Pancreas (tissue), 10 donors: ENCODE results near the gene FNIP2. TPM values are rescaled to one million over a fixed set of nuclear protein-coding genes. Genes with fewer than 3 reads are reported as not detected.
A peak's percentile ranks its signal among the peaks of the same experiment; 100 is the strongest.

ENCODE experiments used
- ATAC-seq, 4 donors: fragments of 200-7000 bp; cut with Tn5 transposase; one replicate each; pipeline versions ENCODE4 v1.8.0 to v1.9.1; 2020; ENCODE audit warnings: mild to moderate bottlenecking in 4 of 4, moderate library complexity in 4 of 4
- DNase-seq, 6 donors: peaks; one replicate each; pipeline ENCODE4 v3.0.0-alpha.2; 2020
- FAIRE-seq: peaks from 2 replicates; lab custom pipeline; 2012; peaks lifted over from hg19 to GRCh38; lab: Jason Lieb, UNC
- H3K27ac ChIP-seq, 4 donors: fragments of 200-600 bp; sonication (generic); 1 replicate in 3 of 4; 2 replicates in 1 of 4; pipeline versions ENCODE4 v1.5.0 to v1.8.0; 2020
- H3K27me3 ChIP-seq, 4 donors: fragments of 200-600 bp; one replicate each; pipeline ENCODE4 v1.8.0; 2021
- H3K36me3 ChIP-seq, 3 donors: fragments of 200-600 bp; sonication (generic) in 1 of 3; one replicate each; pipeline versions ENCODE4 v1.5.0 to v1.8.0; 2020 to 2021
- H3K4me1 ChIP-seq, 3 donors: fragments of 200-600 bp; one replicate each; pipeline ENCODE4 v1.8.0; 2021
- H3K4me3 ChIP-seq, 4 donors: fragments of 200-600 bp; sonication (generic) in 2 of 4; one replicate each; pipeline versions ENCODE4 v1.5.0 to v1.8.0; 2020 to 2021
- H3K9me3 ChIP-seq, 4 donors: fragments of 200-600 bp; one replicate each; pipeline ENCODE4 v1.8.0; 2021
- WGBS, 2 donors: extraction: QIAGEN DNeasy Blood & Tissue Kit; methylation state at CpG; one replicate each; pipeline ENCODE4 v1.1.7; 2013; 5-methylcytosine and 5-hydroxymethylcytosine counted together
- intact Hi-C, 3 donors: fragments of 100-400 bp; cut with DNase I; formaldehyde crosslinking; loops; one replicate each; pipeline versions ENCODE4 v1.11.1 to v1.14.2; 2022
- polyA plus RNA-seq, 2 donors: library from polyadenylated mRNA; stranded (reverse); fragments of 200-250 nt; gene quantifications; one replicate each; pipeline ENCODE4 v1.2.3, GENCODE V29; 2013
- total RNA-seq, 6 donors: library from RNA; stranded (reverse); fragmentation: NEBNext Ultra II Directional in 4 of 6; extraction: Animal tissue kit (Norgen Biotek cat#: 25700) in 4 of 6; gene quantifications; one replicate each; pipeline versions ENCODE4 v1.2.1 to v1.2.4, GENCODE V29; 2021 to 2023
- TF ChIP-seq, protein P1 (sequence below), 4 donors: fragments of 200-600 bp; sonication (generic) in 3 of 4; IDR thresholded peaks; one replicate each; pipeline versions ENCODE4 v1.5.0 to v1.8.0; 2021; ENCODE audit warnings: antibody characterized with exemption in 4 of 4
- donor health status: healthy with polysubstance abuse.
- donor health status: DM: no; HTN: no; CAD: no; lungs with moderate emphysema.
- donor health status: DM: no; HTN: no; CAD: no.
- donor health status: control.
- donor health status: control.
- donor health status: Bipolar disorder and iron deficiency.
- donor health status: DM: yes; HTN: yes; CAD: no.
- donor health status: DM: no; HTN: no; CAD: no.
- donor health status: DM: no; HTN: no; CAD: no.
- donor health status: DM: yes; HTN: yes; CAD: no.

The FNIP2 gene
- total and polyA plus RNA-seq, 8 donors = 5.4 to 28.2 (median 15.9) TPM

DNA sequence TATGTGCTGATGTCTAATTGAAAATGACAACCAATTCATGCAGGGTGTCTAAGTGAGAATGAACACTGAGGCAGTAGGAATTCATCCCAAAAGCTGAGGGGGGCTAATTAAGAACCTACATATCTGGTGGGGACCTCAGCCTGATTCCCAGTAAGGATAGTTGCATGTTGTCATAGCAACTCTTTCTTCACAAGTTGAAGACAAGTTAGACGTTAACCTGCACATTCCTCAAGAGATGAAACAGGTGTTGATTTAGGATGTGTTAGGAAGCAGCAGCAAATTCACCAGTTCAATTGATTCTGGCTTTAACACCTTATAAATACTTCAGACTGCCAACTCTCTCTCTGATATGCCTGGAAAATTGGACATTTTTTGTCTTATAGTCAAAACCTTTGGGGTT lies 7.3 kb downstream of the FNIP2 start:
- Histone ChIP-seq H3K4me1 (peaks cover 15 to 60% (median 48%) of the 10 kb centered on the region in 3 donors), H3K27me3 (no peaks in the 10 kb centered on the region), H3K4me3 (no peak overlapping the region), H3K9me3 (no peaks in the 10 kb centered on the region), H3K36me3 (no peaks in the 10 kb centered on the region), H3K27ac (no peak overlapping the region)
- 19 to 33% methylated on average over 1 of the region's 1 CpG for WGBS, 2 donors
- FAIRE-seq (no peak), DNase-seq (no peak), ATAC-seq (no peak)
- intact Hi-C loops = loop anchor here in 2 of 3 donors (10.0 kb wide), 2 partner anchors 49 to 69 kb away; no protein-coding TSS in a partner anchor
- TF ChIP-seq, protein P1, sequence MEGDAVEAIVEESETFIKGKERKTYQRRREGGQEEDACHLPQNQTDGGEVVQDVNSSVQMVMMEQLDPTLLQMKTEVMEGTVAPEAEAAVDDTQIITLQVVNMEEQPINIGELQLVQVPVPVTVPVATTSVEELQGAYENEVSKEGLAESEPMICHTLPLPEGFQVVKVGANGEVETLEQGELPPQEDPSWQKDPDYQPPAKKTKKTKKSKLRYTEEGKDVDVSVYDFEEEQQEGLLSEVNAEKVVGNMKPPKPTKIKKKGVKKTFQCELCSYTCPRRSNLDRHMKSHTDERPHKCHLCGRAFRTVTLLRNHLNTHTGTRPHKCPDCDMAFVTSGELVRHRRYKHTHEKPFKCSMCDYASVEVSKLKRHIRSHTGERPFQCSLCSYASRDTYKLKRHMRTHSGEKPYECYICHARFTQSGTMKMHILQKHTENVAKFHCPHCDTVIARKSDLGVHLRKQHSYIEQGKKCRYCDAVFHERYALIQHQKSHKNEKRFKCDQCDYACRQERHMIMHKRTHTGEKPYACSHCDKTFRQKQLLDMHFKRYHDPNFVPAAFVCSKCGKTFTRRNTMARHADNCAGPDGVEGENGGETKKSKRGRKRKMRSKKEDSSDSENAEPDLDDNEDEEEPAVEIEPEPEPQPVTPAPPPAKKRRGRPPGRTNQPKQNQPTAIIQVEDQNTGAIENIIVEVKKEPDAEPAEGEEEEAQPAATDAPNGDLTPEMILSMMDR (IDR thresholded peaks at IDR 0.05) = no peak

DNA sequence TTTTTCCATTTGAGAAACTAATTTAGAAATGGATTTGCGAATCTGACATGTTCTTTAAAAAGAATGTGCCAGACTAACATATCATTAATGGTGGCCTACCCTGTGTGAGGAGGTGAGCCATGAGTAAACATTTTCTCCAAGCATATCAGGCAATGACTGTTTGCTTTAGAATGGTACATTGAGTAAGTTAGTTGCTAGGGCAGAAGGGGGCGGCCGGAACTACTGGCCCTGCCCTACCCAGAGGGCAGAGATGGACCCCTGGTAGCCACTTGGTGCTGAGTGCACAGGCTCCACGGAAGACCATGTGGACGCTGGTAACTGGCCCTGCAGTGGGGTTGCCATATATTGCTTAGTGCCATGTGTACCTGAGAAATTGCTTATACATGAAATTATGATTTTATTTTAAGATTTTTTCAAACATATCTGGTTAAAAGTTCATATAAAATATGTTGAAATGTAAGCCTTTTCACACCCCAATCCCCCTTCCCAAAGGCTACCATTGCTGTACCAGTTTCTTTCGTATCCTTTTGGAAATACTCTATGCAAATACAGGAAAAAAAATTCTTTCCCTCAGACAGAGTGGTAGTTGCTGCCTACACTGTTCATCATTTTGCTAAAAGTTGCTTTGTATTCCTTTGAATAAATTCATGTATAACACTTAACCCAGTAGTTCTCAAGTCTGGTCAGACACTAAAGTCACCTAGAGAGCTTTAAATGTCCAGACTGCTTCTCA lies 8.8 kb downstream of the FNIP2 start:
- Histone ChIP-seq H3K9me3 (no peaks in the 10 kb centered on the region), H3K4me3 (no peak overlapping the region), H3K27ac (peak overlapping the region in 1 of 4 donors; percentile 7), H3K27me3 (no peaks in the 10 kb centered on the region), H3K36me3 (no peaks in the 10 kb centered on the region), H3K4me1 (peaks cover 12 to 58% (median 41%) of the 10 kb centered on the region in 3 donors)
- no peak for DNase-seq
- intact Hi-C loops = loop anchor here in 2 of 3 donors (10.0 kb wide), 2 partner anchors 47 to 67 kb away; no protein-coding TSS in a partner anchor
- peak; percentile 44 to 73 (median 60) for ATAC-seq
- WGBS, 2 donors = 55 to 66% methylated on average over 6 of the region's 6 CpGs
- TF ChIP-seq, protein P1 (IDR thresholded peaks at IDR 0.05) = no peak
- FAIRE-seq = no peak

DNA sequence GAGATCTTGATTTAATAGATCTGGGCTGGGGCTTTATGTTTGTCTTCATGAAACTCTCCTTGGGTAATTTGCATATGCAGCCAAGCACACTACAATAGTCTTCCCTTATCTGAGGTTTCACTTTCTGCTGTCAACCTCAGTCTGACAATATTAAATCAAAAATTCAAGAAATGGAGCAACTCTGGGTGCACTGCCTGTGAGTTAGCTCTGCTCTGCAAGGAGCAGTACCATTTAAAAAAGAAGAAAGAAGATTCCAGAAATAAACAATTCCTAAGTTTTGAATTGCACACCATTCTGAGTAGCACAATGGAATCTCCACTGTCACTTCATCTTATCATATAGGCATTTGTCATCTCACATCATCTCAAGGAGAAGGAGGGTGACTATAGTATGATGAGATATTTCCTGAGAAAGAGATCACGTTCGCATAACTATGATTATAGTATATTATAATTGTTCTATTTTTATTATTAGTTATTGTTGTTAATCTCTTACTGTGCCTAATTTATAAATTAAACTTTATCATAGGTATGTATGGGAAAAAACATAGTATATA lies 9.4 kb downstream of the FNIP2 start:
- Histone ChIP-seq H3K4me1 (peaks cover 19 to 65% (median 42%) of the 10 kb centered on the region in 3 donors), H3K36me3 (no peaks in the 10 kb centered on the region), H3K9me3 (no peaks in the 10 kb centered on the region), H3K27me3 (no peaks in the 10 kb centered on the region), H3K4me3 (no peak overlapping the region), H3K27ac (peak overlapping the region in 1 of 4 donors; percentile 7)
- WGBS, 2 donors = 77 to 82% methylated on average over 2 of the region's 2 CpGs
- peak in 2 of 4 donors; percentile 10 to 34 for ATAC-seq
- no peak for DNase-seq
- intact Hi-C loops = loop anchor here in 2 of 3 donors (10.0 kb wide), 2 partner anchors 47 to 67 kb away; no protein-coding TSS in a partner anchor
- FAIRE-seq = no peak
- TF ChIP-seq, protein P1 (IDR thresholded peaks at IDR 0.05) = no peak

DNA sequence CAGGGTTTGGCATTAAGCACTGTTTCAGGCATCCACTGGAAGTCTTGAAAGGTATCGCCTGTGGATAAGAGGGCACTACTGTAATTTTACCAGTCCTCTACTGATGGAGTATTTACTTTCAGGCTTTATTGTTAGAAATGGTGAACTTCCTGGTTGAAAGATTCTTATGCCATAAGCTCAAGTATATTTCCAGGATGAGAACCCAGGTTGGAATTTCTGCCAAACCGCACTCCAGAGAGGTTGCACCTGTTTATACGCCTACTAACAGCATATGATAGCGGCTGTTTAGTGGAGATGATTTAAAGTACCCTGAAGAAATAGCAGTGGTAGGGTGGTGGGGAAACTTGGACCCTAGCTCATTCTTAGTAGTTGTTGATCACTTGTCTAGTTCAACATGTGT lies 9.9 kb downstream of the FNIP2 start:
- TF ChIP-seq, protein P1 (IDR thresholded peaks at IDR 0.05) = no peak
- Histone ChIP-seq H3K27me3 (no peaks in the 10 kb centered on the region), H3K9me3 (no peaks in the 10 kb centered on the region), H3K27ac (peak overlapping the region in 1 of 4 donors; percentile 5), H3K4me1 (peaks cover 23 to 69% (median 47%) of the 10 kb centered on the region in 3 donors), H3K36me3 (no peaks in the 10 kb centered on the region), H3K4me3 (no peak overlapping the region)
- intact Hi-C loops = loop anchor here in 2 of 3 donors (10.0 kb wide), 2 partner anchors 46 to 66 kb away; no protein-coding TSS in a partner anchor
- FAIRE-seq (no peak), ATAC-seq (peak in 3 of 4 donors; percentile 11 to 24 (median 21)), DNase-seq (no peak)
- WGBS, 2 donors = 36 to 53% methylated on average over 4 of the region's 4 CpGs
